ENCODE data around the gene NFYC.

DNA sequence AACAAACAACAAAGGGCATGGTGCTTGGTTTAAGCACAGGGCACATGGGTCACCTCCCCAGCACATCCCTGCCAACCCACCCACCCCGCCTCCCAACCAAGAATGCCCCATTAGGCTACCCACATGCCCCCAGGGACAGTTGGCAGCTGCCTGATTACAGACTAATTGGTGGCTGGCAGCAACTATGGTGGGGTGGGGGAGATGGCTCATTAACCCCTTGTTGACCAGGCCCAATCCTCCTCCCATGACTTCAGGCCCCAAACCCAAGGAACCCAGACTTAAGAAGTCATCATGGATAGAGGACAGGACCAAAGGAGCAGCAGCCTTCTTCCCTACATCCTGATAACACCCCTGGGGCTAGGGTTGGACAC, 27.4 kb upstream of the NFYC start:
- TF ChIP-seq EZH2 (IDR thresholded peaks at IDR 0.05; ENCODE audit: low read depth, unreplicated experiment) (no peak), ZNF114 (CRISPR knock-in tag; IDR thresholded peaks at IDR 0.05) (no peak), CREB1 (CRISPR knock-in tag; IDR thresholded peaks at IDR 0.05; ENCODE audit: low read depth) (no peak), EZH2phosphoT487 (IDR thresholded peaks at IDR 0.05; ENCODE audit: unreplicated experiment) (no peak), POLR2AphosphoS5 (IDR thresholded peaks at IDR 0.05; ENCODE audit: low read depth) (no peak), JUNB (IDR thresholded peaks at IDR 0.05; ENCODE audit: unreplicated experiment) (no peak), NANOG (IDR thresholded peaks at IDR 0.05; ENCODE audit: borderline replicate concordance) (no peak), ZNF331 (CRISPR knock-in tag; IDR thresholded peaks at IDR 0.05; ENCODE audit: low read depth) (no peak)
- TF ChIP-seq, protein P1, sequence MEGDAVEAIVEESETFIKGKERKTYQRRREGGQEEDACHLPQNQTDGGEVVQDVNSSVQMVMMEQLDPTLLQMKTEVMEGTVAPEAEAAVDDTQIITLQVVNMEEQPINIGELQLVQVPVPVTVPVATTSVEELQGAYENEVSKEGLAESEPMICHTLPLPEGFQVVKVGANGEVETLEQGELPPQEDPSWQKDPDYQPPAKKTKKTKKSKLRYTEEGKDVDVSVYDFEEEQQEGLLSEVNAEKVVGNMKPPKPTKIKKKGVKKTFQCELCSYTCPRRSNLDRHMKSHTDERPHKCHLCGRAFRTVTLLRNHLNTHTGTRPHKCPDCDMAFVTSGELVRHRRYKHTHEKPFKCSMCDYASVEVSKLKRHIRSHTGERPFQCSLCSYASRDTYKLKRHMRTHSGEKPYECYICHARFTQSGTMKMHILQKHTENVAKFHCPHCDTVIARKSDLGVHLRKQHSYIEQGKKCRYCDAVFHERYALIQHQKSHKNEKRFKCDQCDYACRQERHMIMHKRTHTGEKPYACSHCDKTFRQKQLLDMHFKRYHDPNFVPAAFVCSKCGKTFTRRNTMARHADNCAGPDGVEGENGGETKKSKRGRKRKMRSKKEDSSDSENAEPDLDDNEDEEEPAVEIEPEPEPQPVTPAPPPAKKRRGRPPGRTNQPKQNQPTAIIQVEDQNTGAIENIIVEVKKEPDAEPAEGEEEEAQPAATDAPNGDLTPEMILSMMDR (conservative IDR thresholded peaks at IDR 0.05; ENCODE audit: low read depth in 2 of 2), result no peak
- TF ChIP-seq, protein P2, sequence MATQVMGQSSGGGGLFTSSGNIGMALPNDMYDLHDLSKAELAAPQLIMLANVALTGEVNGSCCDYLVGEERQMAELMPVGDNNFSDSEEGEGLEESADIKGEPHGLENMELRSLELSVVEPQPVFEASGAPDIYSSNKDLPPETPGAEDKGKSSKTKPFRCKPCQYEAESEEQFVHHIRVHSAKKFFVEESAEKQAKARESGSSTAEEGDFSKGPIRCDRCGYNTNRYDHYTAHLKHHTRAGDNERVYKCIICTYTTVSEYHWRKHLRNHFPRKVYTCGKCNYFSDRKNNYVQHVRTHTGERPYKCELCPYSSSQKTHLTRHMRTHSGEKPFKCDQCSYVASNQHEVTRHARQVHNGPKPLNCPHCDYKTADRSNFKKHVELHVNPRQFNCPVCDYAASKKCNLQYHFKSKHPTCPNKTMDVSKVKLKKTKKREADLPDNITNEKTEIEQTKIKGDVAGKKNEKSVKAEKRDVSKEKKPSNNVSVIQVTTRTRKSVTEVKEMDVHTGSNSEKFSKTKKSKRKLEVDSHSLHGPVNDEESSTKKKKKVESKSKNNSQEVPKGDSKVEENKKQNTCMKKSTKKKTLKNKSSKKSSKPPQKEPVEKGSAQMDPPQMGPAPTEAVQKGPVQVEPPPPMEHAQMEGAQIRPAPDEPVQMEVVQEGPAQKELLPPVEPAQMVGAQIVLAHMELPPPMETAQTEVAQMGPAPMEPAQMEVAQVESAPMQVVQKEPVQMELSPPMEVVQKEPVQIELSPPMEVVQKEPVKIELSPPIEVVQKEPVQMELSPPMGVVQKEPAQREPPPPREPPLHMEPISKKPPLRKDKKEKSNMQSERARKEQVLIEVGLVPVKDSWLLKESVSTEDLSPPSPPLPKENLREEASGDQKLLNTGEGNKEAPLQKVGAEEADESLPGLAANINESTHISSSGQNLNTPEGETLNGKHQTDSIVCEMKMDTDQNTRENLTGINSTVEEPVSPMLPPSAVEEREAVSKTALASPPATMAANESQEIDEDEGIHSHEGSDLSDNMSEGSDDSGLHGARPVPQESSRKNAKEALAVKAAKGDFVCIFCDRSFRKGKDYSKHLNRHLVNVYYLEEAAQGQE (IDR thresholded peaks at IDR 0.05; ENCODE audit: unreplicated experiment), result no peak
- TF ChIP-seq, protein P3, sequence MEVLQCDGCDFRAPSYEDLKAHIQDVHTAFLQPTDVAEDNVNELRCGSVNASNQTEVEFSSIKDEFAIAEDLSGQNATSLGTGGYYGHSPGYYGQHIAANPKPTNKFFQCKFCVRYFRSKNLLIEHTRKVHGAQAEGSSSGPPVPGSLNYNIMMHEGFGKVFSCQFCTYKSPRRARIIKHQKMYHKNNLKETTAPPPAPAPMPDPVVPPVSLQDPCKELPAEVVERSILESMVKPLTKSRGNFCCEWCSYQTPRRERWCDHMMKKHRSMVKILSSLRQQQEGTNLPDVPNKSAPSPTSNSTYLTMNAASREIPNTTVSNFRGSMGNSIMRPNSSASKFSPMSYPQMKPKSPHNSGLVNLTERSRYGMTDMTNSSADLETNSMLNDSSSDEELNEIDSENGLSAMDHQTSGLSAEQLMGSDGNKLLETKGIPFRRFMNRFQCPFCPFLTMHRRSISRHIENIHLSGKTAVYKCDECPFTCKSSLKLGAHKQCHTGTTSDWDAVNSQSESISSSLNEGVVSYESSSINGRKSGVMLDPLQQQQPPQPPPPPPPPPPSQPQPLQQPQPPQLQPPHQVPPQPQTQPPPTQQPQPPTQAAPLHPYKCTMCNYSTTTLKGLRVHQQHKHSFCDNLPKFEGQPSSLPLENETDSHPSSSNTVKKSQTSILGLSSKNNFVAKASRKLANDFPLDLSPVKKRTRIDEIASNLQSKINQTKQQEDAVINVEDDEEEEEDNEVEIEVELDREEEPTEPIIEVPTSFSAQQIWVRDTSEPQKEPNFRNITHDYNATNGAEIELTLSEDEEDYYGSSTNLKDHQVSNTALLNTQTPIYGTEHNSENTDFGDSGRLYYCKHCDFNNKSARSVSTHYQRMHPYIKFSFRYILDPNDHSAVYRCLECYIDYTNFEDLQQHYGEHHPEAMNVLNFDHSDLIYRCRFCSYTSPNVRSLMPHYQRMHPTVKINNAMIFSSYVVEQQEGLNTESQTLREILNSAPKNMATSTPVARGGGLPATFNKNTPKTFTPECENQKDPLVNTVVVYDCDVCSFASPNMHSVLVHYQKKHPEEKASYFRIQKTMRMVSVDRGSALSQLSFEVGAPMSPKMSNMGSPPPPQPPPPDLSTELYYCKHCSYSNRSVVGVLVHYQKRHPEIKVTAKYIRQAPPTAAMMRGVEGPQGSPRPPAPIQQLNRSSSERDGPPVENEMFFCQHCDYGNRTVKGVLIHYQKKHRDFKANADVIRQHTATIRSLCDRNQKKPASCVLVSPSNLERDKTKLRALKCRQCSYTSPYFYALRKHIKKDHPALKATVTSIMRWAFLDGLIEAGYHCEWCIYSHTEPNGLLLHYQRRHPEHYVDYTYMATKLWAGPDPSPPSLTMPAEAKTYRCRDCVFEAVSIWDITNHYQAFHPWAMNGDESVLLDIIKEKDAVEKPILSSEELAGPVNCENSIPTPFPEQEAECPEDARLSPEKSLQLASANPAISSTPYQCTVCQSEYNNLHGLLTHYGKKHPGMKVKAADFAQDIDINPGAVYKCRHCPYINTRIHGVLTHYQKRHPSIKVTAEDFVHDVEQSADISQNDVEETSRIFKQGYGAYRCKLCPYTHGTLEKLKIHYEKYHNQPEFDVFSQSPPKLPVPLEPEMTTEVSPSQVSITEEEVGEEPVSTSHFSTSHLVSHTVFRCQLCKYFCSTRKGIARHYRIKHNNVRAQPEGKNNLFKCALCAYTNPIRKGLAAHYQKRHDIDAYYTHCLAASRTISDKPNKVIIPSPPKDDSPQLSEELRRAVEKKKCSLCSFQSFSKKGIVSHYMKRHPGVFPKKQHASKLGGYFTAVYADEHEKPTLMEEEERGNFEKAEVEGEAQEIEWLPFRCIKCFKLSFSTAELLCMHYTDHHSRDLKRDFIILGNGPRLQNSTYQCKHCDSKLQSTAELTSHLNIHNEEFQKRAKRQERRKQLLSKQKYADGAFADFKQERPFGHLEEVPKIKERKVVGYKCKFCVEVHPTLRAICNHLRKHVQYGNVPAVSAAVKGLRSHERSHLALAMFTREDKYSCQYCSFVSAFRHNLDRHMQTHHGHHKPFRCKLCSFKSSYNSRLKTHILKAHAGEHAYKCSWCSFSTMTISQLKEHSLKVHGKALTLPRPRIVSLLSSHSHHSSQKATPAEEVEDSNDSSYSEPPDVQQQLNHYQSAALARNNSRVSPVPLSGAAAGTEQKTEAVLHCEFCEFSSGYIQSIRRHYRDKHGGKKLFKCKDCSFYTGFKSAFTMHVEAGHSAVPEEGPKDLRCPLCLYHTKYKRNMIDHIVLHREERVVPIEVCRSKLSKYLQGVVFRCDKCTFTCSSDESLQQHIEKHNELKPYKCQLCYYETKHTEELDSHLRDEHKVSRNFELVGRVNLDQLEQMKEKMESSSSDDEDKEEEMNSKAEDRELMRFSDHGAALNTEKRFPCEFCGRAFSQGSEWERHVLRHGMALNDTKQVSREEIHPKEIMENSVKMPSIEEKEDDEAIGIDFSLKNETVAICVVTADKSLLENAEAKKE (CRISPR knock-in tag; IDR thresholded peaks at IDR 0.05), result no peak
- TF ChIP-seq, protein P4, sequence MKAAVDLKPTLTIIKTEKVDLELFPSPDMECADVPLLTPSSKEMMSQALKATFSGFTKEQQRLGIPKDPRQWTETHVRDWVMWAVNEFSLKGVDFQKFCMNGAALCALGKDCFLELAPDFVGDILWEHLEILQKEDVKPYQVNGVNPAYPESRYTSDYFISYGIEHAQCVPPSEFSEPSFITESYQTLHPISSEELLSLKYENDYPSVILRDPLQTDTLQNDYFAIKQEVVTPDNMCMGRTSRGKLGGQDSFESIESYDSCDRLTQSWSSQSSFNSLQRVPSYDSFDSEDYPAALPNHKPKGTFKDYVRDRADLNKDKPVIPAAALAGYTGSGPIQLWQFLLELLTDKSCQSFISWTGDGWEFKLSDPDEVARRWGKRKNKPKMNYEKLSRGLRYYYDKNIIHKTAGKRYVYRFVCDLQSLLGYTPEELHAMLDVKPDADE (IDR thresholded peaks at IDR 0.05), result no peak

Data from GM23338 (cell line).